Brain pericyte (primary cell): ENCODE results near the gene PAFAH1B2.
A peak's percentile ranks its signal among the peaks of the same experiment; 100 is the strongest.
"Not testable (repeated sequence)": the region's sequence is repeated elsewhere in the genome, so short reads cannot be mapped to it uniquely, and the experiment has no call there.

Experiments
- DNase-seq: peaks from one replicate; pipeline ENCODE4 v3.0.0-alpha.2; 2012; ENCODE audit warnings: low read depth, low spot score

Gene PAFAH1B2

GRCh38 chr11:117143871-117144476 is at the start of gene PAFAH1B2:
Gene PAFAH1B2, plus strand, starts transcription at chr11:117144287. Its CDS starts 8,161 bp downstream, at chr11:117152448.
- peak; percentile 50 for DNase-seq

DNA sequence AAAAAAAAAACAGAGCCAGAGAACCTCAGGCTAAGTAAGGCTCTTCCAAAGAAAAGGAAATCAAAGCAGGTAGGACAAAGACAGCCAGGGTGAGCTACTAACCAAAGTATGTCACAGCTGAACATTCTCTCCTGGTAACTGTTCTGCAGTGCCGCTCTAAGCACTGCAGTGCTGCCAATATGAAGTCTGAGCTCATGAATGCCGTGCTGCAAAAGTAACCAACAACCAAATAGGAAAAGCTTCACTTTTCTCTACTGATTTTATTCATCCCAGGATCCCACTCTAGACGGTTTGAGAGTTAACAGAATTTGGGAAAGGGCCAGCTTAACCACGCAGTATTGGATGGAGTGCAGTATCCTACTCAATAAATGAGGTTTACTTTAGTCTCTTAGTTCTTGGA is 49.3 kb upstream of the PAFAH1B2 start:
- no peak for DNase-seq

DNA sequence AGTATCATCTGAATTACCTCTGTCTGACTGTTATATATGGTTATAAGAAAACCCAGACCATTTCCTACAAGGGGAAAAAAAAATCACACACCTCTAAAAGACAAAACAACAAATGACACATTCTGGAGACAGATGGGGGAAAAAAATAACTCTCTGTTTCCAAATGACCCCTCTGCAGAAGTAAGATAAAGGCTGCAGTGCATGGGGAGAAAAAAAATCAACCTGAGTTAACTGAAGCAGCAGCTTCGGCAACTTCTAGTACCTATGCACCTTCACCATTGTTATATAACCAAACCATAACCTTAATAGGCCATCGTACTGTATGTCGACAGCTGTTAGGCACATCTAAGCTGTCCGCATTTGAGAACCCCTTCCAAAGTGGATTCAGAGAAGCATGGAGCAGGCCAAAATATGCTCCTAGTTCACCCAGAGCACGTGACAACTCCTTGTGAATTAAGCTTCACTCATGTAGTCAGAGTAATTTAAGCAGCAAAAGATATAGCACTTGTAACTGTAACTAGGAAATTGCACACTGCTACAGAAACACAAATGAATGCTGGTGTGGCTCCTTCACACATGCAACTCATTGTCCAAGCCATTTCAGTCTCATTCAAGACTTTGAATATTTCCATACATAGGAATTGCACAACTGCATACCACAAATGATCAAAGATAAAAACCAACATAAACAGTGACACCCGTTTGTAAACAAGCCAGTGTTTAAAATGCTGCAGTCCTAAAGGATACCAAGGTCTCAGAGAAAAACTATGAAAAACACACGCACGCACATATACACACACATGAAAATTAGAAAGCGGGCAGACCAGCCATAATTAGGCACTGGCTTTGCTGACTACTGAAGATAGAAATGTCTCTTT is 48.6 kb upstream of the PAFAH1B2 start:
- DNase-seq: no peak

DNA sequence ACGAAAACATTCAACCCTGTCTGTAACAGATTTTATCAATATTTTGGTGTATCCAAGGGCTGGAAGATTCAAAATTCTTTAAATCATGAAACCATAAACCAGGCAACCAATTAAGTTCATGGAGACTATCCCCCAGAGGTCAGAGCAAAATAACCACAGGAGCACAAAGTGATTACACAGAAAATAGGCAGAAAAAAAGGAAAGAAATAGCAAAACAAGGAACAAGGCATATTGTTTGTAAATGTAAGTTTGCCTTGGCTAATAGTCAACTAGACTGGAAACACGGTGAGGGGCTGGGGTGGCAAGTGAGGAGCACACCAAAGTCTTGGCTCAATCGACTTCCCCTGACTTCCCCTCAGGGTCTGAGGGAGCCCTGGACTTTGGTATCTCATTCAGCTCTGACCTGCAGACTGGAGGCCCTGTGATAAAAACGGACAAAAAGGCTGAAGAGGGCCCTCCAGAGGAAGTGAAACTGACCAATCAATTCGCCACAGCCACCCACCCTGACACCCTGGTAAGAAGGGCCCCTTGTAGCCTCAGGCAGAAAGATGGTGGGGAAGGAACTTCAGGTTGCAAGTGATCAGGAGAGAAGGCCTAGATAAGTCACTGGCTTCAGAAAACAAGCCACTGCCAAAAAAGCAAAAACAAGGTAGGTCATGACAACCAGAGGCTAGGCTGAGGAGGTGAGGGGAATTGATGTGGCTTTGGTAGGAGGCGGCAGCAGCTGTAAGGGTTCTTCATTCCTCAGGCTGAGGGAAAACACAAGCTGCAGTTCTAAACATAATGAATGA is 47.7 kb upstream of the PAFAH1B2 start:
- no peak for DNase-seq

DNA sequence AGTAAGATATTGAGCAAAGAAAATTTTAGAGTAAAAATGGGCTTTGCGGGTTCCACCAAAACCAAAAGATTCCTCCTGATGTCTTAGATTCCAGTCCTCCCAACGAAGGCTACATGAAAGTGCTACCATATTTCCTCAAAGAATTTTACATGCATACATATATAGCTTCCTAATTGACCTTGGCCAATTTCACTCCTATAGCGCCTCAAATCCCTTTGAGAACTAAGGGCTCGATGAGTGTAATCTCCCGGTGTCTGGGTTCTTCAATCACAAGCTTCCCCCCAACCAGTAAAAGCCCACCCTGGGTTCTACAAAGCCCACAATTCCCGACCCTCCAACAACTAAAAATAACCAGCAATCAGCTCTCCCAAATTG is 47.1 kb upstream of the PAFAH1B2 start:
- DNase-seq: no peak

GRCh38 chr11:117097389-117098268 is 46.5 kb upstream of the PAFAH1B2 start:
- DNase-seq: no peak

GRCh38 chr11:117098269-117099232 is 45.5 kb upstream of the PAFAH1B2 start, which contains the start of gene SIK3:
Gene SIK3, minus strand, starts transcription at chr11:117098428. Its CDS starts 13 bp downstream, at chr11:117098415.
- DNase-seq: peak; percentile 49

- no peak for DNase-seq
Measured at GRCh38 chr11:117099696-117100095, 44.4 kb upstream of the PAFAH1B2 start.

DNA sequence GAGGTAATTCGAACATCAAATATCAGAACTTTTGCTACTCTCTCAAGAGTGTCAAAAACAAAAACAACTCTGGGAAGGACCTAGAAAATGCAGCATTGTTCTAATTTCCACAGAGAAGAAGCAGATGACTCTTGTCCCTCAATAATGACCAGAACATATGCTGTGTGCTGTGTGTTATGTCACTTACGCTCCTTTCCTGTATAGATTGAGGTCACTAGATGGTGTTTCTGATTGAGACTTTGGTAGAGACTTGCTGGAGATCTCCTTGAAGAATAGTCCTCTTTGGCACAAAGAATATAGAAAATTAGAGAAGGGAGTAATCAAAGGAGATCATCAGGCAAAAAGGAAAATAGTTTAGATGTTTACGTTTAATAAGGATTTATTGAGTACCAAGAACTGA is 43.5 kb upstream of the PAFAH1B2 start:
- DNase-seq: no peak

DNA sequence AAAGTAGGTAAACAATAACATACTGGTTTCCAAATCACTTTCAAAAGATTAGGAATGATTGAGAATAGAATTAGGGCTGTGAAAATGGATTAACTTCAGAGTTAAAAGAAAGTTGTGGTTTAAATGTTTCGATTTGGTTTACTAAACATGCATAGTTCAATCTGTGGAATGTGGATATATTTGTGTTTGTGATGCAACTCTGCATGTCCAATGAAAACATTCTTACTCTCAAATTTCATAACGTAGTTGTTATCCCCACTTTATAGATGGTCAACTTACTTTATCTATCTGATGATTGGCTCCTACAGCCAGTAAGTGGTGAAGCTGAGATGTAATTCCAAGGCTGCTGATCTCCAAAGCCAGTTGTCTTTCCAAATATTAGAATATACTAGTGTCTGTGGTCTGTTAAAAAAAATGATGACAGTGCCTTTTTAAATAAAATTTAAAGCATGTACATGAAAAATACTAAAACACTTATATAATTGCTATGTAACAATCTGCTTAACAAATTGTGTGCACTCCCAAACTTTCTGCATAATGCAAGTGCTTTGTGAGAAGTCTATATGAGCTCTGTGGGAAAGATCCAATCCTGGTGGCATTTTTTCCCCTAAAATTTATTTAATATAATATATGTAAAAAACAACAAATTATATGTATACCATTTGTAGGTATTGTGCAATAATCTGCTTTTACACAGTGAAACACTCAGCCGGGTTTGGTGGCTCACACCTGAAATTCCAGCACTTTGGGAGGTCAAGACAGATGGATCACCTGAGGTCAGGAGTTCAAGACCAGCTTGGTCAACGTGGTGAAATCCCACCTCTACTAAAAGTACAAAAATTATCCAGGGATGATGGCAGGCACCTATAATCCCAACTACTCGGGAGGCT is 36.1 kb upstream of the PAFAH1B2 start:
- no peak for DNase-seq

GRCh38 chr11:117110294-117110950 is 33.7 kb upstream of the PAFAH1B2 start:
- DNase-seq: no peak

DNA sequence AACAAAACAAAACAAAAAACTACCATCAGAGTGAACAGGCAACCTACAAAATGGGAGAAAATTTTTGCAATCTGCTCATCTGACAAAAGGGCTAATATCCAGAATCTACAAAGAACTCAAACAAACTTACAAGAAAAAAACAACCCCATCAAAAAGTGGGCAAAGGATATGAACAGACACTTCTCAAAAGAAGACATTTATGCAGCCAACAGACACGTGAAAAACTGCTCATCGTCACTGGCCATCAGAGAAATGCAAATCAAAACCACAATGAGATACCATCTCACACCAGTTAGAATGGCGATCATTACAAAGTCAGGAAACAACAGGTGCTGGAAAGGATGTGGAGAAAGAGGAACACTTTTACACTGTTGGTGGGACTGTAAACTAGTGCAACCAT is 31.6 kb upstream of the PAFAH1B2 start:
- not testable (repeated sequence) for DNase-seq

DNA sequence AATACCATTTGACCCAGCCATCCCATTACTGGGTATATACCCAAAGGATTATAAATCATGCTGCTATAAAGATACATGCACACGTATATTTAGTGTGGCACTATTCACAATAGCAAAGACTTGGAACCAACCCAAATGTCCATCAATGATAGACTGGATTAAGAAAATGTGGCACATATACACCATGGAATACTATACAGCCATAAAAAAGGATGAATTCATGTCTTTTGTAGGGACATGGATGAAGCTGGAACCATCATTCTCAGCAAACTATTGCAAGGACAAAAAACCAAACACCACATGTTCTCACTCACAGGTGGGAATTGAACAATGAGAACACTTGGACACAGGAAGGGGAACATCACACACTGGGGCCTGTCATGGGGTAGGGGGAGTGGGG is 31.1 kb upstream of the PAFAH1B2 start:
- not testable (repeated sequence) for DNase-seq

DNA sequence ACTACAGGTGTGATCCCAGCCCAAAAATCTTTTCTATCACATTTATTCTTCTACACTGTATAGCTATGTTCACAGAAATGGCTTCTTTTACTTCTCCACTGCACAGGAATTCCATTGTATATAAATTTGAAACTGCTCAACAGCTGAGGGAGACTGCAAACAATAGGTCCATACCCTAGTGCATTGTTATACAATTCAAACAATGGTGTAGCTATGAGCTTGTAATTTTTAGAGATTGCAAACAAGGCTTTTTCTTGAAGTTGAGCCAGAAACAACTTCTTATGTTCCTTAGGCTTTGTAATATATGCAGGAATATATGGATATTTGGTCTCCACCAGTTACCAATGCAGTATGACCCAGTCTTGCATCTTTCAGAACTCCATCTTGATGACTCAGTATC is 26.4 kb upstream of the PAFAH1B2 start:
- no peak for DNase-seq

GRCh38 chr11:117121176-117121575 is 22.9 kb upstream of the PAFAH1B2 start:
- no peak for DNase-seq

GRCh38 chr11:117122556-117122955 is 21.5 kb upstream of the PAFAH1B2 start:
- no peak for DNase-seq

DNA sequence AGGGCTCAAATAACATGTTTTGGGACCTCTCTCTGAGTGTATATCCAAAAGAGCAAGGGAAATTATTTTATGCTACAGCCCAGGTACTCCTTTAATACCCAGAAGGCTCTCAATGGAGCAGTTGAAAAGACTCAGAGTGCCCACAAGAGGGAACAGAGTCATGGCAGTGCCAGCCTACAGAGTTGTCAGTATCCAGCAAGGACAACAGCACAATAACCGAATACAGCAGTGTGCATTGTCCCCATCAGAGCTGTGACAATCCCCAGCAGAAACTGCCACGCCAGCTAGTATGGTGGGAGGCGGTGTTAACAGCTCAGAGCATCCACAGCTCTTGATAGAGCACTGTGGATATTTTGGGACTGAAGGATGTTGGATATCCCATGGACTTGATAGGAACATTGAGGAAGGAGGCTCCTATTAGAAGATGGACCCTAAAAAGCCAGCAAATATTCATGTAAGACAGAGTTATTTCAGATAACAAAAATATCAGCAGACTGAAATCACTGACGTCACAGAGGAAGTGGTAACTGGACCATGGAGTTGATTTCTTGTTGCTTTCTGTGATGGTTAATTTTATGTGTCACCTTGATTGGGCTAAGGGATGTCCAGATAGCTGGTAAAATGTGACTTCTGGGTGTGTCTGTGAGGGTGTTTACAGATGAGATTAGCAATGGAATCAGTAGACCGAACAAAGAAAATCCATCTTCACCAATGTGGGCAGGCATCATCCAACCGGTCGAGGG is 17.7 kb upstream of the PAFAH1B2 start:
- DNase-seq: no peak
